RWPE1 (cell line): ENCODE results near the gene EFNA5.
"Not testable (repeated sequence)": the region's sequence is repeated elsewhere in the genome, so short reads cannot be mapped to it uniquely, and the experiment has no call there.

ENCODE experiments used
- CTCF ChIA-PET: fragments of 350-600 bp; sonication (Branson Sonifier 250); formaldehyde crosslinking; extraction: SDS; loops from one replicate; lab custom pipeline; 2021; lab: Yijun Ruan, JAX
- POLR2A ChIA-PET: fragments of 400-600 bp; formaldehyde crosslinking; extraction: SDS; loops from one replicate; lab custom pipeline; 2020; ENCODE audit warnings: antibody characterized with exemption; ENCODE audit not compliant: low non-redundant PET; lab: Yijun Ruan, JAX
- DNase-seq: peaks from one replicate; pipeline ENCODE4 v3.0.0; 2012; ENCODE audit warnings: low spot score
- H3K27ac ChIP-seq: fragments of 450-650 bp; 2 replicates; pipeline ENCODE4 v1.5.1; 2017
- CTCF ChIP-seq: fragments of 450-650 bp; conservative IDR thresholded peaks from 2 replicates; pipeline ENCODE4 v1.5.1; 2017; ENCODE audit warnings: low read depth, mild to moderate bottlenecking

The EFNA5 gene

GRCh38 chr5:107459605-107460004 is 211.1 kb downstream of the EFNA5 start:
- DNase-seq = no peak
- CTCF ChIA-PET = interaction anchor here (0.7 kb wide), 1 partner anchor 118 kb away, joined by 4 read pairs; no protein-coding TSS in a partner anchor
- POLR2A ChIA-PET = no interaction called here
- H3K27ac ChIP-seq = no peak overlapping the region
- TF ChIP-seq CTCF = no peak

- POLR2A ChIA-PET = no interaction called here
- H3K27ac ChIP-seq = no peak overlapping the region
Observed at GRCh38 chr5:107458322-107458721, 212.4 kb downstream of the EFNA5 start.

GRCh38 chr5:107457881-107458280 is 212.9 kb downstream of the EFNA5 start:
- ChIA-PET CTCF (no interaction called here), POLR2A (no interaction called here)
- TF ChIP-seq CTCF = no peak
- H3K27ac ChIP-seq = no peak overlapping the region
- DNase-seq = no peak

More at GRCh38 chr5:107458322-107458721, 212.4 kb downstream of the EFNA5 start:
- DNase-seq = no peak
- no peak for TF ChIP-seq CTCF
- CTCF ChIA-PET = no interaction called here

- H3K27ac ChIP-seq = peak overlapping the region; percentile 51
- DNase-seq = no peak
- TF ChIP-seq CTCF = no peak
- ChIA-PET CTCF (interaction anchor here (1.5 kb wide), 1 partner anchor 115 kb away, joined by 5 read pairs; no protein-coding TSS in a partner anchor), POLR2A (no interaction called here)
Observed at GRCh38 chr5:107457138-107457537, 213.6 kb downstream of the EFNA5 start.

- ChIA-PET CTCF (interaction anchor here (0.6 to 1.5 kb wide), 2 partner anchors 84 to 116 kb away, joined by 3 to 5 read pairs; no protein-coding TSS in a partner anchor), POLR2A (no interaction called here)
- H3K27ac ChIP-seq = peak overlapping the region; percentile 51
- no peak for TF ChIP-seq CTCF
- peak; percentile 75 for DNase-seq
Observed at GRCh38 chr5:107456281-107456715, 214.4 kb downstream of the EFNA5 start.

GRCh38 chr5:107455111-107455544 is 215.6 kb downstream of the EFNA5 start:
- DNase-seq = peak; percentile 57
- no peak overlapping the region for H3K27ac ChIP-seq
- no peak for TF ChIP-seq CTCF
- POLR2A ChIA-PET = no interaction called here
- CTCF ChIA-PET = interaction anchor here (0.7 kb wide), 1 partner anchor 13 kb away, joined by 4 read pairs; no protein-coding TSS in a partner anchor

GRCh38 chr5:107451827-107452226 is 218.9 kb downstream of the EFNA5 start:
- DNase-seq, CTCF ChIA-PET, H3K27ac ChIP-seq, POLR2A ChIA-PET: not testable (repeated sequence)
